NCI-H1694 treated with DMSO at 0.1 percent for 48 hours (cell line): ENCODE measurements around the gene OTUD3.
"Not testable (repeated sequence)": the region's sequence is repeated elsewhere in the genome, so short reads cannot be mapped to it uniquely, and the experiment has no call there.

Experiments used
- DNase-seq: peaks from one replicate; lab custom pipeline; 2025; lab: John Stamatoyannopoulos, UW

Gene OTUD3, protein sequence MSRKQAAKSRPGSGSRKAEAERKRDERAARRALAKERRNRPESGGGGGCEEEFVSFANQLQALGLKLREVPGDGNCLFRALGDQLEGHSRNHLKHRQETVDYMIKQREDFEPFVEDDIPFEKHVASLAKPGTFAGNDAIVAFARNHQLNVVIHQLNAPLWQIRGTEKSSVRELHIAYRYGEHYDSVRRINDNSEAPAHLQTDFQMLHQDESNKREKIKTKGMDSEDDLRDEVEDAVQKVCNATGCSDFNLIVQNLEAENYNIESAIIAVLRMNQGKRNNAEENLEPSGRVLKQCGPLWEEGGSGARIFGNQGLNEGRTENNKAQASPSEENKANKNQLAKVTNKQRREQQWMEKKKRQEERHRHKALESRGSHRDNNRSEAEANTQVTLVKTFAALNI

DNA sequence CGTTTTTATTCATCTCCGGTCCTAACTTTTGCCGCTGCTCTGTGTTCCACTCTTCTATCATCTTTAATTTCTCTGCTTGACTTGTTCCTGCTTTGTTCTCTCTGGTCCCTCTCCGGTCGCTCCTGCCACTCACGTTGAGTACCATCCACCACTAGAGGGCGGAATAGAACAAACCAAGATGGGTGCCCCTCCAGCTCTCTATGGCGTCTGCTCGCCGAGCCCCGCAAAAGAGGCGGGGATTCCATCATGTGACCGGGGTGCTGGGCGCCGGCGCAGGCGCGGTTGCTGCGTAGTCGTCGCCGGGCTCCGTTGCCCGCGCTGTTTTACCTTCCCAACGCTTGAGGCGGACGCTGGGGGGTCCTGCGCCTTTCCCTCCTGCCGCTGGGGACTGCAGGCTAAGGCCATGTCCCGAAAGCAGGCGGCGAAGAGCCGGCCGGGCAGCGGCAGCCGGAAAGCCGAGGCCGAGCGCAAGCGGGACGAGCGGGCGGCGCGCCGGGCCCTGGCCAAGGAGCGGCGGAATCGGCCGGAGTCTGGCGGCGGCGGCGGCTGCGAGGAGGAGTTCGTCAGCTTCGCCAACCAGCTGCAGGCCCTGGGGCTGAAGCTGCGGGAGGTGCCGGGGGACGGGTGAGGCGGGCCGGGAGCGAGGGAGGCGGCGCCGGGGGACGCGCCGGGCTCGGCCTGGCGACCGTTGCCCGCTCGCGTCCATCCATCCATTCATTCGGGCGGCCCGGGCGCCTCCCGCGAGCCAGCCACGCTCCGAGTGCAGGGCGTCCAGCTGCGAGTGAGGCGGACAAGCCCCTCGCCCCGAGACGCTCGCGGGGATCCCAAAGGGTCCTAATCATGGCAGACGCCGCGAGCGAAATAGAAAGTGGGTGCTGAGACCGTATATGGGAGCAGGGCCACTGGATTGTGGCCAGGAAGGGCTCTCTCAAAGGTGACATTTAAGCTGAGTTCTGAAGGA is at the start of gene OTUD3:
Gene OTUD3, plus strand, starts transcription at position 285 of the 961 bp plus-strand sequence. Its CDS starts 119 bp downstream, at position 404.
- DNase-seq: peak; percentile 92

DNA sequence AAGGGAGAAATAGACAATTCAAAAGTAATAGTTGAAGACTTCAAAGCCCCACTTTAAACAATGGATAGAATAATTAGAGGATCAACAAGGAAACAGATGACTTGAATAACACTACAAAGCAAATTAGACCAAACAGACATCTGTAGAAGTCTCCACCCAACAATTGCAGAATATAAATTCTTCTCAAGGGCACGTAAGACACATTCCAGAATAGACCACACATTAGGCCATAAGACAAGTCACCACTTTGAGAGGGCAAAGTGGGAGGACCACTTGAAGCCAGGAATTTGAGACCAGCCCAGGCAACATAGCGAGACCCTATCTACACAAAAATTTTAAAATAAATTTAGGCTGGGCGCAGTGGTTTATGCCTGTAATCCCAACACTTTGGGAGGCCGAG is 46.6 kb upstream of the OTUD3 start:
- DNase-seq: no peak

DNA sequence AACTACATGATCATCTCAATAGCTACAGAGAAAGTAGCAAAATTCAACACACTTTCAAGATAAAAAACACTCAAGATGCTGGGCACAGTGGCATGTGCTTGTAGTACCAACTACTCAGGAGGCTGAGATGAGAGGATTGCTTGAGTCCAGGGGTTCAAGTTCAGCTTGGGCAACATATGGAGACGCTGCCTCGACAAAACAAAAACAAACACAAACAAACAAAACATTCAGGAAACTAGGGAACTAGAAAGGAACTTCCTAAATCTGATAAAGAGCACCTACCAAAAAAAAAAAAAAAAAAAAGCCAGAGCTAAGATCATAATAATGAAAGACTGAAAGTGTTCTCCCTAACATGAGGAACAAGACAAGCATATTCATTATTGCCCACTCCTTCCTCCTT is 44.3 kb upstream of the OTUD3 start:
- DNase-seq: no peak

DNA sequence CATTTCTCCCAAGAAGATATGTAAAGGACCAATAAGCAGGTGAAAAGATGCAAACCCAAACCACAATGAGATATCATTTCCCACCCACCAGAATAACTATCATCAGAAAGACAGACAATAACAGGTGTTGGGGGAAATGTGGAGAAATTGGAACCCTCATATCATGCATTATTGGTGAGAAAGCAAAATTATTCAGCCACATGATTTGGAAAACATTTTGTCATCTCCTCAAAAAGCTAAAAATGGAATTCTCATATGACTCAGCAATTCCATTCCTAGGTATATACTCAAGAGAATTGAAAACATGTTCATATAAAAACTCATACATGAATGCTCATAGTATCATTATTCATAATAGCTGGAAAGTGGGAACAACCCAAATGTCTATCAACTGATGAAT is 42.0 kb upstream of the OTUD3 start:
- no peak for DNase-seq

DNA sequence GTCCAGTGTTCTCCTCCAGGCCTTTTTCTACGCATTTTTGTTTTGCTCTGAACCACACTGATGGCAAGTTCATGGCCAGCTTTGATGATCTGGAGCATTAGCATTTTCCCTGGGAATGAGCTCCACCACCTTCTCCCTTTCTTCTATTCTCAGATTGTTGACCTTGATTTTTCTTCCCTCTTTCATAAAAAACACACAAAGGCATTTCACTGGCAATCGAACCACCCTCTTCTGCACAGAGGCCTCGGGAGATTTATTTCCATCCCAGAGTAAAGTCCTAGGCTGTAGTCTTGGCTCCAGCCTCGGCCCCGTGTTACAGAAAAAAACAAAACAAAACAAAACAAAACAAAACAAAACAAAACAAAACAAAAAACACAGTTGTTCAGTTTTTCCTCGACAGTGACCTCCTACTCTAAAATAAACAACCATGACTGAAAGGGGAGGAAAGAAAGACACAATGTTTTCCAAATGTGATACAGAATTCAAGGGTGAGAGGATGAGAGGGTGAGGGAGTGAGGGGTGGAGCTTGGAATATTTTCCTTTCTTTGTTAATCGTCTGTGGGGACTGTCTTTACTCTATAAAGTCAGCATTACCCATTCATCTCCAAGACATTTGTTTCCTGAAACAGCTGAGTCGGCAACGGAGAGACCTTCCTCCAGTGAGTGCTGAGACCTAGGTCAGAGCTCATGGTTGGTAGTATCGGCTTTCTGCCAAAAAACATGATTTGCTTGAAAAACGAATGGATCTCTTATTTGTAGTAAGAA is 37.3 kb upstream of the OTUD3 start:
- no peak for DNase-seq

DNA sequence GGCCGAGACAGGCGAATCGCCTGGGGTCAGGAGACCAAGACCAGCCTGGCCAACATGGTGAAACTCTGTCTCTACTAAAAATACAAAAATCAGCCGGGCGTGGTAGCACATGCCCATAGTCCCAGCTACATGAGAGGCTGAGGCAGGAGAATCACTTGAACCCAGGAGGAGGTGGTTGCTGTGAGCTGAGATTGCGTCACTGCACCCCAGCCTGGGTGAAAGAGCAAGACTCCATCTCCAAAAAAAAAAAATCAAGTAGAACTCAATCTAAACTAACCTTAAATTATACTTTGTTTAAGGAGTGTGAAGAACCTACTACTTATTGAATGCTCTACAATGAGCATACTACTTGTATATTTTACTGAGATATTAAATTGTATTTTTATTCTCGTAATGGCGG is 36.6 kb upstream of the OTUD3 start:
- DNase-seq: no peak

DNA sequence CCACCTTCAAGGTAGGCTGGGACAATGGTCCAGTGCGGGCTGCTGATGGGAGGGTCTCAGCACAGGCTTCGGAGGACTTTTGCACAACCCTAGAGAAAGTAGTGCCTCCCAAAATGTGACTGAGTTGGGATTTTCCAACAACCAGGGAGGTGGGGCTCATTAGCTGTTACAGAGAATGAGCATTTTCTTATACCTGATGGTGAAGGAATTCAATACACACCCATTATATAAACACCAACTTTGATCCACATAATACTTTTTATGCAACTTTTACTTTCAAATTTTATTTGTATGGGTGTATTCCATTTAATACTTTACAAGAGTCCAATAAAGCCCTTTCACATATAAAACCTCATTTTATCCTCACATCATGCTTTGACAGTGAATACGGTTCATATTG is 35.9 kb upstream of the OTUD3 start:
- DNase-seq: no peak

DNA sequence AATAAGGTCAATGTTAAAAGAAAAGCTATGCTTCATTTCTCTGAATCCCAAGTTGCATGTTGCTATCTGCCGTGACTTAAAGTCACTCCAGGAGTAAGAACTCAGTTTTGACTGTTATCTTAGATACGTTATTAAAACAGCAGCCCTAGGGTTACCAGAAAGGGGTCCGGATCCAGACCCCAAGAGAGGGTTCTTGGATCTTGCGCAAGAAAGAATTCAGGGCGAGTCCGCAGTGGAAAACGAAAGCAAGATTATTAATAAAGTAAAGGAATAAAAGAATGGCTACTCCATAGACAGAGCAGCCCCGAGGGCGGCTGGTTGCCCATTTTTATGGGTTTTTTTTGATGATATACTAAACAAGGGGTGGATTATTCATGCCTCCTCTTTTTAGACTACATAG is 34.9 kb upstream of the OTUD3 start:
- DNase-seq: not testable (repeated sequence)

DNA sequence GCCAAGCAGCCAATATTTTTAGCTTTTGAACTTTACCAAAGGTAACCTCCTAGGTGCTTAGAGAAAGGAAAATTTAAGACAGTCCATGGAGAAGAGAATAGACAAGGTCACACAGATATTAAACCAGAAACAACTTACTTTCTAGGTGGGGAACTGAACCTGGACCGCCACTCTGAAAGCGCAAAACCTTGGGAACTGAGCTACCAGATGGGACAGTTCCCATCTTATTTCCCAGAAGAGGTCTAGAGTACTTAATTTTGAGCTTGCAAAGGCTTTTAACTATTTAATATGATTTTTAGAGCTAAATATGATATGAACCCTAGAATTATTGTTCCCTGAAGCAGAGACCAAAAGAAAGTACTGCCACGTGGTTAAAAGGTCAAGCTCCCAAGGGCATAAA is 32.9 kb upstream of the OTUD3 start:
- DNase-seq: not testable (repeated sequence)

DNA sequence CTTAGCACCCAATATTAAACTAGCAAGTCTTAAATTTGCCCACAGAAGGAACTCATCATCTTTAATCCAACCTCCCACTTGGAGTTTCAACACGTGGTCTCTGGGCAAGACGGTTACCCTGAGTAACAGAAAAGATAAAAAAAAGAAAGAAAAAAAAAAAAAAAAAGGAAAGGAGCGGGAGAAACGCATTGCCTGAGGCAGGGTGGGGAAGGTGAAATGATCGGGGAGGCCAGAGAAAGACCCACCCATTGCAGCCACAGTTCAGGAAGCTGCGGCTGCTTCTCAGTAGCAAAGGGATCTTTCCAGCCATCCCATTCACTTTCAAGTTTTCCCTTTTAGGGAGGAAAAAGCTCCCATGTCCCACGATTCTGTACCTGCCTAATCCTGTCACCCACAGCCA is 32.0 kb upstream of the OTUD3 start:
- no peak for DNase-seq

DNA sequence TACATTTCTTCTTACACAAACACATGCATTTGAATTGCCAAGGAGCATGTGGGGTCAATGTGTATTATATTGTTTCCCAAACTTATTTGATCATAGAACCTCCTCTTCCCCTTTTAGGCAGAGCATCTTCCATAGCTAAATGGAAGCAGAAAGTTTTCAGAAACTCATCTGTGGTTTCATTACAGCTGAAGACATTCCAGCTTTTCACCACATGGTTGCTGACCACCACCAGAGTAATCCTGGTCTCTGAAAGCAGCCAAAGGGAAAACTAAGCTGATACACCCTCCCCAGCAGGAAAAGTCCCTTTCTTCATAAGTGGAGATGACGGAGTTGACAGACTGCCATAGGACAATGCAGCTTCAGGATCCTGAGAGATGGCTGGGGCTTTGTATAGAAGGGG is 30.2 kb upstream of the OTUD3 start:
- DNase-seq: no peak

DNA sequence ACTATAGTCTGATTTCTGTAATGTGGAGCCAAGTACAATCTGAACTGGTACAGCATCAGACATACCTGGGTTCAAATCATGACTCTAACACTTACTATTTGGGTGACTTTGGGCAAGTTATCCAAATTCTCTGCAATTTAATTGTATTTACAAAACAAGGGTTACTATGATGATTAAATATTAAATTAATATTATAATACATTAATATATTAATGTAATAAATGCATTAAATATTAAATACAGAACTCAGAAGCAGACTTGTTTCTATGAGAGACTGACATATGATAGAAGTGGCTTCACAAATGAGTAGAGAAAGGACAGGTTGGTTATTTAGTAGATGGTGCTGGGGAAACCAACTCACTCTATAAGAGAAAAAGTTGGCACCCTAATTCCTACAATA is 27.3 kb upstream of the OTUD3 start:
- DNase-seq: no peak

DNA sequence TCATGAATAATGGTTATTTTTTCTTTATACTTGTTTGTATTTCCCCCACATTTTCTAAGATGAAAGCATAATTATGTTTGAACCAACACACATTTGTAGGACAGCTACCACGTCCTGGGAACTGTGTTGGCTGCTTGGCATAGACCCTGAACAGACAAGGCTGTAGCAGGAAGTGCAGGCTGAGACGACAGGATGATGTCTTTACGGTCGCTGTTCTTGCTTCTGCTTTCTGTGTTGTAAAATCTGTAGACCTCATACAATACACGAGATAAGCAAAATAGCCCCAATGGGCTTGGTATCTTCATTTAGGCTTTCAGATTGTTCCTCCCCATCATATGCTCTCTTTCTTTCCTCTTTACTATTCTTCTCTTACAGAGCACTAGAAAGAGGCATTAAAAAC is 23.3 kb upstream of the OTUD3 start:
- no peak for DNase-seq

DNA sequence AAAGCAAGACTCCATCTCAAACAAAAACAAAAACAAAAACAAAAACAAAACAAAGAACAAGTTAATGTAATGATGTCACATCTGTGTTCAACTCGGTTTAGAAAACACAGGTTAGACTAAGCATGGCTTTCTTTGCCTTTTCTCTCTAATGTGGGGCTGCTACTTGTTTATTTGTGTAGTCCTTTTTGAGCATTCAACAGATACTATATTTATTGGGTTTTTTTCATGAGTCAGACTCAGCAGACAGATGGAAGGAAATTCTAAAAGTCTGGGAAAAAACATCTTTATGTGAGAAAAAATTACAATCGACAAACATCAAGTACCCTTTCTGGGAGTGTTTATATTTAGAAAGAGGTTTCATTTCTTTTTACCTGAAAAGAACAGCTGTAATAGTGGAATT is 22.3 kb upstream of the OTUD3 start:
- no peak for DNase-seq

DNA sequence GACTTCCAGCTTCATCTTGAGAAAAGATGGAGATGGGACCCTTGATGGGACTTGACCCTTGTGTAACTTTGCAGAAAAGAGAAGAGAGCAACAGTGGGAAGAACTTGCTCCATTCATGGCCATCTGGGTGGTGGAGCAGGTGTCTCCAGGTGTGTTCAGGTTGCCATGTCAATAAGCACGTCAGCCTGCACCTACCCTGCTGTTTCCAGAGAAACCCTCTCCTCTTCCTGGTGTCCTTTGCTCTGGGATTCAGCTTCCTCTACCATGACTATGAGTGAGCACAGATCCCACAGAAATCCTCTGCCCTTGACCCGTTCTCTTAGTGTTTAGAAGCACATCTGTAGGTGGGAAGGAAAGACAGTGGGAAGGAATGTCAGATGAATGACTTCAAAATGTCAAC is 21.8 kb upstream of the OTUD3 start:
- DNase-seq: no peak

DNA sequence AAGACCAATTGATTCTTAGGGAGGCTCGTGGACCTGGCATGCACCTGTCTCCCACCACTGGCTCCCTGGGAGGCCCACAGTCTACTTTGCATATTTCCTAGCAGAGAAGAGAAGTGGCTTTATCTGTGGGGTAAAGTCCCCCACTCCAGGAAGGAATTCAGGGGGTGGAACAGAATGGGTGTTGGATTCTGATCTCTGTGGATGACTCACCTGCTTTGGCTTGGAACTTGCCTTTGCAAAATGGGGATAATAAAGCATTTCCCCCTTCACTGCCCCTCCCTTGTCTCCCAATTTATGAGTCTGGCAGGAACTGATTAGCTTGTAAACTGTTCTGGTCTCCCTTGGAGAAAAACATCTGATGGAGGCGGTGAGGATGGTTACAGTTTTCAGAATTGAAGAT is 21.2 kb upstream of the OTUD3 start:
- no peak for DNase-seq

DNA sequence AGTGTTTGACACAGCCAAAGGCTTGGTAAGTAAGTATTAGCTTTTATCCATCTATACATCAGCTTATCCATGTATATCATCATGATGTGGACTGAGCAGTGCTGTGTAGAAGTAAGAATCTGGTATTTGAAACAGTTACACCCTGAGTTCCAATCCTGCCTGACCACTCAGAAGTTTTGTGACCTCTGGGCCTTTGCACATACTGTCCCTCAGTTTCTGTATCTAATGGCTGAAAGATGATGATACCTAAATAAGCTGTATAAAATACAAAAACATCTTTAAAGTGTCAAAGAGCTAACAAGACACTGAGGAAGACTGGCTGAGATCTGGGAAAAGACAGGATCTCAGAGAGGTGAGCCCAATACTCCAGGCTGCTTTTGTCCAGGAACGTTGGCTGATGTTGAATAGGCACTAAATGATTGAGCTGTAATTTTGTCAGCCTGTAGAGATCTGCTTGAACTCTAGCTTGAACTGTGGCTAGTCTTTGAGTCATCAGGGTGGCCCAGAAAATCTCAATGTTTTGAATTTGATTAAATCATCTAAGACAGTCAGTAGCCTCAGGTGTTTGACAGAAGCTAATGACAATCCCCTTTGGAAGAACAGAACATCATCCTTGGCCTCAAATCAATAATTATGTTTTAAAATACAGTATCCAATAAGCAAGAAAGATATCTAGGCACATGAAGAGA is 20.2 kb upstream of the OTUD3 start:
- no peak for DNase-seq

DNA sequence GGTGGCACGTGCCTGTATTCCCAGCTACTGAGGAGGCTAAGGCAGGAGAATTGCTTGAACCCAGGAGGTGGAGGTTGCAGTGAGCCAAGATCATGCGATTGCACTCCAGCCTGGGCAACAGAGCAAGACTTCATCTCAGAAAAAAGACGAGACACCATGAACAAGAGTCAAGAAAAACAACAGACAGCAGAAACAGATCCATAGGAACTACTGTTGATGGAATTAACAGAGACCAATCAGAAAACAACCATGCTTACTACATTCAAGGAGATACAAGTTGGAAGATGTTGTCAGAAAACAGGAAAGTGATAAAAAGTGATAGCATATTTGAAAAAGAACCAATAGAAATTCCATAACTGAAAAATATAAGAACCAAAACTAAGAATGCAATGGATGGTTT is 19.3 kb upstream of the OTUD3 start:
- DNase-seq: no peak

DNA sequence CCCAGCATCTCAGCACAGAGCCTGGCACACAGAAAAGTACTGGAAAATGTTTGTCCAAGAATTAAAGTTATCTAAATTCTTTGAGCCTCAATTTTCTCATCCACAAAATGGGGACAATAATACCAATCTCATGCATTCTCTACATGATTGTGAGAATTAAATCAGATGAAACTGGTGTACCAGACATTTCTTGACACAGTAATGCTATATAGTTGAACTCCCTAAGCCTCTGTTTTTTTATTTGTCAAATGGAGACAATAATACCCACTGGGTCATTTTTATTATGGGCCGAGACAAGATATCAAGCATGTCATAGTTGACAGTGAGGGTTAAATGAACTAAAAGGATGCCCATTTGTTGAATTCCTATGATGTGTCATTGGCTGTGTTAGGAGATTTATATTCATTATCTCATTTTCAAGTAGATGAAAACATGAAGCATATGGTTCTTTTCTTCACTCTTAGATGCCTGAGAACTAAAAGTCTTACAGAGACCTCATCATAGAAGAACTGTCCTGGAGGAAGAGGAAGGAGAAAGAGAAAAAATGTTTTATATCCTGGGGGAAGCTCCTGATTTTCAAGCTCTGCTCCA is 17.5 kb upstream of the OTUD3 start:
- DNase-seq: no peak

DNA sequence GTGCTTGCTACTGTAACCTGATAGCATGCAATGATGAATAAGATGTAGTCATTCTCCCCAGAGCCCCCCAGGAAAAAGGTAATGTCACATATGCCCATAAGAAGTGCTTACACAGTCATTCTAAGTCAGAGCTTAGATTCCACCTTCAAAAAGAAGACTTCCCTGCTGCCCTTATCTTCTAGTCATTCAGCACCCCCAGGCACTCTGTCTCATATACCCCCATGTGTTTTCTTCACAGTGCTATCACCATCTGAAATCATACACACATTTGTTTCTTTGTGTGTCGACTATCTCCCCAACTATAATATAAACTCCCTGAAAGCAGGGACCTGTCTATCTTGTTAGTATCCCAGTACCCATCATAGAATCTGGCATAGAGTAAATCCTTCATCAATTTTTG is 16.2 kb upstream of the OTUD3 start:
- DNase-seq: no peak

DNA sequence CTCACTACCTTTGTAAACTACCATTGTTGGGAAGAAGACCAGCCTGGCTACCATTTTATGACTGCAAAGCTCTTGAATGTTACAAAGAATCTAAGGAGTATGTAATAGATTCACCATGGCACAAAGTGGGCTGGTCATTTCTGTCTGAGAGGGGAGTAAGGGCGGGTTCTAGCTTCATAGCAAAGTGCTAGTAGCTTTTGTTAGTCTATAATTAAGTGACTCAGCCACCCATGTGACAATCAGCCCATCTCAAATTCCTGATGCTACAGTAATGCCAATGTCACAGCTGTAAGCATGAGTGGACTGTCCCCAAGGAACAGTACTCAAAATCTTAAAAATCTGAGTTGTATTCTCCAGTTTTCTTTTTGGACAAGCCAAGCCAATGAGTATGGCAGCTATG is 15.4 kb upstream of the OTUD3 start:
- DNase-seq: no peak
